CD4-positive, alpha-beta T cell (primary cell): ENCODE results near the gene DMTF1. TPM values are rescaled to one million over a fixed set of nuclear protein-coding genes. Genes with fewer than 3 reads are reported as not detected.

ENCODE experiments used
- ATAC-seq: fragments of 200-7000 bp; cut with Tn5 transposase; one replicate; pipeline ENCODE4 v1.10.0; 2022; ENCODE audit warnings: mild to moderate bottlenecking; ENCODE audit not compliant: poor library complexity
- CTCF ChIA-PET: fragments of 350-600 bp; sonication (Branson Sonifier 250); formaldehyde crosslinking; loops from one replicate; lab custom pipeline; 2021; ENCODE audit warnings: antibody characterized with exemption, inconsistent platforms; lab: Charles Lee
- POLR2A ChIA-PET: fragments of 350-600 bp; sonication (Branson Sonifier 250); formaldehyde crosslinking; loops from one replicate; lab custom pipeline; 2021; ENCODE audit warnings: antibody characterized with exemption, inconsistent platforms; lab: Charles Lee
- DNase-seq, 14 experiments: peaks; one replicate each; pipeline ENCODE4 v3.0.0-alpha.2; 2013 to 2020; ENCODE audit warnings: mixed read lengths in 2 of 14
- H3K27ac ChIP-seq, 2 donors: one replicate each; pipeline versions ENCODE4 v1.5.1 to v1.7.0; 2013; ENCODE audit warnings: low read length in 2 of 2, low read depth in 1 of 2, mild to moderate bottlenecking in 1 of 2
- H3K27me3 ChIP-seq, 2 experiments: 1 replicate in 1 of 2; 2 replicates in 1 of 2; pipeline versions ENCODE4 v1.6.1 to v1.7.0; 2013; ENCODE audit warnings: low read length in 2 of 2, control low read depth in 1 of 2, mild to moderate bottlenecking in 1 of 2, moderate library complexity in 1 of 2; ENCODE audit not compliant: insufficient read depth in 2 of 2, control insufficient read depth in 1 of 2
- H3K36me3 ChIP-seq: one replicate; pipeline ENCODE4 v1.6.1; 2013; ENCODE audit warnings: low read length, control low read depth; ENCODE audit not compliant: insufficient read depth
- H3K4me1 ChIP-seq: one replicate; pipeline ENCODE4 v1.6.1; 2013; ENCODE audit warnings: low read length, control low read depth; ENCODE audit not compliant: insufficient read depth
- H3K4me3 ChIP-seq: one replicate; pipeline ENCODE4 v1.5.1; 2013; ENCODE audit warnings: mild to moderate bottlenecking, low read length, moderate library complexity
- H3K9me3 ChIP-seq, 2 experiments: 1 replicate in 1 of 2; 2 replicates in 1 of 2; pipeline versions ENCODE4 v1.6.1 to v1.7.0; 2013; ENCODE audit warnings: low read length in 2 of 2, mild to moderate bottlenecking in 2 of 2, control low read depth in 1 of 2, moderate library complexity in 1 of 2; ENCODE audit not compliant: control insufficient read depth in 1 of 2, insufficient read depth in 1 of 2
- H3K27ac Mint-ChIP-seq: one replicate; pipeline ENCODE4 v1.8.0; 2020; ENCODE audit warnings: mixed read lengths
- H3K27me3 Mint-ChIP-seq: one replicate; pipeline ENCODE4 v1.8.0; 2021; ENCODE audit warnings: mixed read lengths
- H3K36me3 Mint-ChIP-seq: one replicate; pipeline ENCODE4 v1.8.0; 2021; ENCODE audit warnings: low read depth, mixed read lengths
- H3K4me1 Mint-ChIP-seq: one replicate; pipeline ENCODE4 v1.8.0; 2021; ENCODE audit warnings: low read depth, mixed read lengths
- H3K4me3 Mint-ChIP-seq: one replicate; pipeline ENCODE4 v1.8.0; 2020; ENCODE audit warnings: mild to moderate bottlenecking, mixed read lengths
- H3K9me3 Mint-ChIP-seq: one replicate; pipeline ENCODE4 v1.8.0; 2020; ENCODE audit warnings: mixed read lengths
- CTCF ChIP-seq: fragments of 200-600 bp; IDR thresholded peaks from one replicate; pipeline ENCODE4 v1.8.0; 2022; ENCODE audit warnings: antibody characterized with exemption, mild to moderate bottlenecking
- intact Hi-C, 2 experiments: fragments of 100-400 bp; cut with DNase I in 1 of 2; cut with micrococcal nuclease in 1 of 2; formaldehyde crosslinking; loops; one replicate each; pipeline versions ENCODE4 v1.15.1 to v1.9.0; 2023 to 2025; cut with DNase I, micrococcal nuclease
- total RNA-seq, 174 experiments: library from RNA in 2 of 174; stranded (reverse) in 2 of 174; gene quantifications; one replicate each; pipeline ENCODE4 v1.2.3 and lab custom pipeline; 2021 to 2026

The DMTF1 gene
- total RNA-seq, 2 experiments from 2014 or later, result 114 to 115 TPM

- TF ChIP-seq CTCF, result no peak
- intact Hi-C loops, result loop anchor here in 1 of 2 experiments (2.0 kb wide), 1 partner anchor 25 kb away; the partner anchor contains the start of gene TMEM243
- Histone ChIP-seq H3K36me3 (peaks cover 94% of the 10 kb centered on the region), H3K4me1 (no peaks in the 10 kb centered on the region), H3K27ac (no peak overlapping the region), H3K27me3 (no peaks in the 10 kb centered on the region), H3K9me3 (no peaks in the 10 kb centered on the region), H3K4me3 (no peak overlapping the region)
- Mint-ChIP-seq H3K9me3 (no peaks in the 10 kb centered on the region), H3K4me3 (no peak overlapping the region), H3K36me3 (peaks cover 97% of the 10 kb centered on the region), H3K4me1 (peaks cover 67% of the 10 kb centered on the region), H3K27me3 (no peaks in the 10 kb centered on the region), H3K27ac (peak overlapping the region; percentile 42)
- ATAC-seq (no peak), DNase-seq (no peak)
- ChIA-PET POLR2A (interaction anchor here (7.3 kb wide), 1 partner anchor 25 kb away, joined by 80 read pairs; the partner anchor contains the start of gene TMEM243), CTCF (no interaction called here)
Observed at GRCh38 chr7:87193912-87194311, 41.7 kb downstream of the DMTF1 start.

- peaks cover 95% of the 10 kb centered on the region for H3K36me3 Mint-ChIP-seq
- H3K4me3 Mint-ChIP-seq, result peak overlapping the region; percentile 0
- ChIA-PET POLR2A (interaction anchor here (1.2 to 7.3 kb wide), 6 partner anchors 9 to 46 kb away, joined by 3 to 80 read pairs (median 10); partner anchors contain the start of genes DMTF1 and TMEM243), CTCF (no interaction called here)
- no peaks in the 10 kb centered on the region for H3K9me3 ChIP-seq
- ATAC-seq, result no peak
- H3K27me3 ChIP-seq, result no peaks in the 10 kb centered on the region
- no peak overlapping the region for H3K4me3 ChIP-seq
- no peaks in the 10 kb centered on the region for H3K27me3 Mint-ChIP-seq
- peak overlapping the region in 1 of 2 donors; percentile 30 for H3K27ac ChIP-seq
- H3K27ac Mint-ChIP-seq, result peak overlapping the region; percentile 68
- H3K4me1 ChIP-seq, result peaks cover 13% of the 10 kb centered on the region
- peaks cover 59% of the 10 kb centered on the region for H3K36me3 ChIP-seq
- no peak for TF ChIP-seq CTCF
- DNase-seq, result no peak
- peaks cover 6% of the 10 kb centered on the region for H3K9me3 Mint-ChIP-seq
- peaks cover 80% of the 10 kb centered on the region for H3K4me1 Mint-ChIP-seq
- intact Hi-C loops, result loop anchor here (5.0 kb wide), 2 partner anchors 37 to 42 kb away; no protein-coding TSS in a partner anchor
Observed at GRCh38 chr7:87199241-87199640, 47.0 kb downstream of the DMTF1 start.

- POLR2A ChIA-PET, result interaction anchor here (1.2 to 7.3 kb wide), 5 partner anchors 9 to 47 kb away, joined by 3 to 80 read pairs (median 9); partner anchors contain the start of genes DMTF1 and TMEM243
- intact Hi-C loops, result loop anchor here (5.0 kb wide), 2 partner anchors 38 to 43 kb away; no protein-coding TSS in a partner anchor
- ATAC-seq, result no peak
- Histone ChIP-seq H3K27me3 (no peaks in the 10 kb centered on the region), H3K36me3 (peaks cover 55% of the 10 kb centered on the region), H3K4me1 (peaks cover 18% of the 10 kb centered on the region), H3K4me3 (no peak overlapping the region), H3K9me3 (peaks cover 5 to 6% of the 10 kb centered on the region in 2 experiments), H3K27ac (no peak overlapping the region)
- H3K4me1 Mint-ChIP-seq, result peaks cover 74% of the 10 kb centered on the region
- CTCF ChIA-PET, result no interaction called here
- H3K4me3 Mint-ChIP-seq, result peak overlapping the region; percentile 9
- H3K36me3 Mint-ChIP-seq, result peaks cover 95% of the 10 kb centered on the region
- H3K9me3 Mint-ChIP-seq, result peaks cover 6% of the 10 kb centered on the region
- no peaks in the 10 kb centered on the region for H3K27me3 Mint-ChIP-seq
- peak overlapping the region; percentile 68 for H3K27ac Mint-ChIP-seq
- TF ChIP-seq CTCF, result no peak
- DNase-seq, result no peak
Observed at GRCh38 chr7:87199700-87200450, 47.6 kb downstream of the DMTF1 start.
